OCI-LY7 (cell line): Measurements from ENCODE around the gene SLC16A6. TPM values are rescaled to one million over a fixed set of nuclear protein-coding genes. Genes with fewer than 3 reads are reported as not detected.
A peak's percentile ranks its signal among the peaks of the same experiment; 100 is the strongest.

ENCODE experiments used
- BruUV-seq: library from RNA; stranded (reverse); fragments of 400-500 nt; replicated peaks from 2 replicates; lab custom pipeline; 2021; lab: Mats Ljungman, UMichigan
- CTCF ChIA-PET: fragments of 300-600 bp; sonication (Branson Sonifier 250); formaldehyde crosslinking; loops from one replicate; lab custom pipeline; 2022; ENCODE audit warnings: antibody characterized with exemption; ENCODE audit not compliant: unreplicated experiment; lab: Charles Lee
- POLR2A ChIA-PET: fragments of 300-600 bp; sonication (Branson Sonifier 250); formaldehyde crosslinking; loops from one replicate; lab custom pipeline; 2022; ENCODE audit warnings: antibody characterized with exemption; lab: Charles Lee
- DNase-seq: peaks from one replicate; pipeline ENCODE4 v3.0.0-alpha.2; 2015; ENCODE audit warnings: low spot score
- H2AFZ ChIP-seq: fragments of 200-600 bp; sonication (generic), shearing (Covaris generic); 2 replicates; pipeline ENCODE4 v1.6.1; 2014; ENCODE audit warnings: mild to moderate bottlenecking, antibody characterized with exemption, low read length, moderate library complexity
- H3K27ac ChIP-seq: fragments of 200-600 bp; sonication (generic); 2 replicates; pipeline ENCODE4 v1.5.1; 2014; ENCODE audit warnings: mixed run types, low read depth, mild to moderate bottlenecking, moderate library complexity, low read length, inconsistent platforms; ENCODE audit not compliant: poor library complexity, severe bottlenecking
- H3K36me3 ChIP-seq: fragments of 200-600 bp; sonication (generic); 2 replicates; pipeline ENCODE4 v1.6.1; 2014; ENCODE audit warnings: mild to moderate bottlenecking, antibody characterized with exemption, low read length, moderate library complexity, mixed read lengths; ENCODE audit not compliant: insufficient read depth
- H3K4me1 ChIP-seq: fragments of 200-600 bp; sonication (generic); 2 replicates; pipeline ENCODE4 v1.5.1; 2014; ENCODE audit warnings: mild to moderate bottlenecking, low read length; ENCODE audit not compliant: insufficient read depth, poor library complexity, severe bottlenecking
- H3K4me2 ChIP-seq: fragments of 200-600 bp; sonication (generic); 2 replicates; pipeline ENCODE4 v1.6.1; 2014; ENCODE audit warnings: mild to moderate bottlenecking, low read length
- H3K4me3 ChIP-seq: fragments of 200-600 bp; sonication (generic); 2 replicates; pipeline ENCODE4 v1.5.1; 2014; ENCODE audit warnings: mild to moderate bottlenecking, low read depth, low read length; ENCODE audit not compliant: poor library complexity, severe bottlenecking
- H3K79me2 ChIP-seq: fragments of 200-600 bp; sonication (generic); 2 replicates; pipeline ENCODE4 v1.6.1; 2016; ENCODE audit warnings: low read depth, mild to moderate bottlenecking, low read length, moderate library complexity, mixed read lengths; ENCODE audit not compliant: insufficient read depth
- H3K9me2 ChIP-seq: fragments of 200-600 bp; sonication (generic); 2 replicates; pipeline ENCODE4 v1.6.1; 2016; ENCODE audit warnings: mild to moderate bottlenecking, low read length, mixed read lengths; ENCODE audit not compliant: insufficient read depth
- H3K9me3 ChIP-seq: fragments of 200-600 bp; sonication (generic); 2 replicates; pipeline ENCODE4 v1.6.1; 2014; ENCODE audit warnings: mild to moderate bottlenecking, mixed run types, low read length, mixed read lengths
- H4K20me1 ChIP-seq: fragments of 200-600 bp; sonication (generic); 2 replicates; pipeline ENCODE4 v1.6.1; 2014; ENCODE audit warnings: mild to moderate bottlenecking, antibody characterized with exemption, low read length, moderate library complexity, mixed read lengths; ENCODE audit not compliant: insufficient read depth
- EZH2phosphoT487 ChIP-seq: fragments of 200-600 bp; sonication (generic); IDR thresholded peaks from 2 replicates; pipeline ENCODE4 v1.6.1; 2018; ENCODE audit warnings: low read depth, borderline replicate concordance, mild to moderate bottlenecking, mixed run types, antibody characterized with exemption, low read length, moderate library complexity, mixed read lengths
- intact Hi-C: fragments of 100-400 bp; cut with micrococcal nuclease; formaldehyde crosslinking; loops from one replicate; pipeline ENCODE4 v1.10.0; 2022; ENCODE audit not compliant: unreplicated experiment
- total RNA-seq, 2 experiments: library from RNA; depleted of rRNA in 1 of 2; stranded (reverse); fragments of >200 nt in 1 of 2; shearing (Covaris generic) in 1 of 2; gene quantifications; 2 replicates each; pipeline ENCODE4 v1.2.3, GENCODE V29; 2014 to 2022
- TF ChIP-seq, protein P1 (sequence below): fragments of 200-600 bp; sonication (generic); conservative IDR thresholded peaks from 2 replicates; pipeline ENCODE4 v1.5.1; 2014; ENCODE audit warnings: mild to moderate bottlenecking, antibody characterized with exemption, low read length, moderate library complexity, mixed read lengths

SLC16A6 gene
- total RNA-seq, 2 experiments from 2014 or later, result 4.5 to 18.9 TPM

DNA sequence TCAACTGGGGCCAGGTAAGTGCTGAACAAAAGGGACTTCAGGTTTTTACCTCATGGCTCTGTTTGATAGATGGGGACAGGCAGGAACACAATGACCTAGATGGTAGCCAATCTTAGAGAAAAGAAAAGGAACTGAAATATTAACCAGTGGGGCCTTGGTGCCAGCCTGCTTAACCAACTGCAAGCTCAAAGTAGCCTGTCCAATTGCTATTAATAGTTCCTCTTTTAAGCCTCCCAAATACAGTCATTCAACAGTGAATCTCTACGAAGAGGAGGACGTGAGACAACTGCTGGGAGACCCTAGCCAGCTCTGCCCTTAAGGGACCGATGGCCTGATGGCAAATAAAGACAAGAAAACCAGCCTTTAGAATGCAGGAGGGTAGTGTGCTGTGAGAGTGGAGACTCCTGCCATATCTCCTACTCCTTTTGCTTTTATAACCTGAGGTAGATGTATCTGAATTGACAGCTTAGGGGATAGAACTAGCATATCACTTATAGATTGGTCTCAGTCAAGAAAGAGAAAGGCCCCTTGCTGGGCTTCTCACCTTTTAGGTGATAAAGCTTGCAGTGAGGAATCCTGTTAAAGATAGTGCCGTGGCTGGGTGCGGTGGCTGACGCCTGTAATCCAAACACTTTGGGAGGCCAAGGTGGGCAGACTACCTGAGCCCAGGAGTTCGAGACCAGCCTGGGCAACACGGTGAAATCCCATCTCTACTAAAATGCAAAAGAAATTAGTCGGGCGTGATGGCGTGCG lies 28.7 kb upstream of the SLC16A6 start:
- no TSS peak for BruUV-seq
- DNase-seq, result peak; percentile 48
- peaks cover 21% of the 10 kb centered on the region for H3K4me1 ChIP-seq
- no peak for TF ChIP-seq EZH2phosphoT487
- TF ChIP-seq, protein P1, sequence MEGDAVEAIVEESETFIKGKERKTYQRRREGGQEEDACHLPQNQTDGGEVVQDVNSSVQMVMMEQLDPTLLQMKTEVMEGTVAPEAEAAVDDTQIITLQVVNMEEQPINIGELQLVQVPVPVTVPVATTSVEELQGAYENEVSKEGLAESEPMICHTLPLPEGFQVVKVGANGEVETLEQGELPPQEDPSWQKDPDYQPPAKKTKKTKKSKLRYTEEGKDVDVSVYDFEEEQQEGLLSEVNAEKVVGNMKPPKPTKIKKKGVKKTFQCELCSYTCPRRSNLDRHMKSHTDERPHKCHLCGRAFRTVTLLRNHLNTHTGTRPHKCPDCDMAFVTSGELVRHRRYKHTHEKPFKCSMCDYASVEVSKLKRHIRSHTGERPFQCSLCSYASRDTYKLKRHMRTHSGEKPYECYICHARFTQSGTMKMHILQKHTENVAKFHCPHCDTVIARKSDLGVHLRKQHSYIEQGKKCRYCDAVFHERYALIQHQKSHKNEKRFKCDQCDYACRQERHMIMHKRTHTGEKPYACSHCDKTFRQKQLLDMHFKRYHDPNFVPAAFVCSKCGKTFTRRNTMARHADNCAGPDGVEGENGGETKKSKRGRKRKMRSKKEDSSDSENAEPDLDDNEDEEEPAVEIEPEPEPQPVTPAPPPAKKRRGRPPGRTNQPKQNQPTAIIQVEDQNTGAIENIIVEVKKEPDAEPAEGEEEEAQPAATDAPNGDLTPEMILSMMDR, result no peak
- no peaks in the 10 kb centered on the region for H4K20me1 ChIP-seq
- H3K9me3 ChIP-seq, result no peaks in the 10 kb centered on the region
- H2AFZ ChIP-seq, result no peak overlapping the region
- no peak overlapping the region for H3K4me3 ChIP-seq
- POLR2A ChIA-PET, result interaction anchor here (0.7 to 2.5 kb wide), 9 partner anchors 9 to 178 kb away, joined by 3 to 9 read pairs (median 5); no protein-coding TSS in a partner anchor
- CTCF ChIA-PET, result interaction anchor here (0.7 to 1.0 kb wide), 2 partner anchors 21 to 79 kb away, joined by 3 read pairs; no protein-coding TSS in a partner anchor
- no peaks in the 10 kb centered on the region for H3K36me3 ChIP-seq
- no peak overlapping the region for H3K27ac ChIP-seq
- intact Hi-C loops, result no loop called here
- H3K9me2 ChIP-seq, result no peaks in the 10 kb centered on the region
- peak overlapping the region; percentile 37 for H3K4me2 ChIP-seq
- H3K79me2 ChIP-seq, result no peaks in the 10 kb centered on the region

DNA sequence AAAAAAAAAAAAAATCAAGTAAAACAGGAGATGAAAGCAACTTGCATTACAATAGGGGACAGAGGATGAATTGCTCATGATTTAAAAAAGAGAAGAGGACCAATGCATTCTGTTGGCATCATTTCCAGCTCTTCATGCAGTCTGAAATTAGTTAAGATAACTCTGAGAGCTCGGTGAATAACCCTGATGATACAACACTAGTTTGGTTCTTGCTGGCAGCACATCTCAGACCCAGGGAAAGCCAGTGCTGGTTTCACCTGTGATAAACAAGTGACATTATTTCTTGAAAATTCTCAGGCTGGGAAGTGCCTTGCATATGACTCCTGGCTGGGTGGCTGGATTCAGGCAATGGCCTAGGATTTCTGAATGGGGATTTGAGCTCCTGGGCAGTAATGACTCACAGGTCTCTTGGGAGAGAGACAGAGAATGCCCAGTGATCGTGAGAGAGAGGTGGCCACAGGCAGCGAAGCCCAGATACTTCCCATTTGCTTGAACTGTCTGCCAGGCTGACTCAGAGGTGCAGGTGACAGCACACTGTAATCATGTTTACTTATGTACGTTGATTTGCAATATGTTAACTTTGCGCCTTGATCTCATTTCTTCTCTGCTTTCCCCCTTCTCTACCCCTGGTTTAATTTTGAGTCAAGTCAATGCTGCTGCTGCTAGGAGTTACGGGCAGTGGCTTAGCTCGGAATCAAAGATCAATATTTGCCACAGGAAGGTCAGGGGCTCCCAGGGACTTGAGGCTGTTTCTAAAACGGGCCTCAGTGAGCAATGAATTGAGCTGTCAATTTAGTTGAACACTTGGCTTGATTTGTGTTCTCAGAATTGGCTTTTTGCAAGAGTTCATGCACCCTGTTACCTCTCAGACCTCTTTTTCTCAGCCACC lies 27.4 kb upstream of the SLC16A6 start:
- H3K9me2 ChIP-seq, result no peaks in the 10 kb centered on the region
- H3K4me2 ChIP-seq, result peak overlapping the region; percentile 37
- no peaks in the 10 kb centered on the region for H4K20me1 ChIP-seq
- H3K4me3 ChIP-seq, result no peak overlapping the region
- no peaks in the 10 kb centered on the region for H3K79me2 ChIP-seq
- ChIA-PET CTCF (interaction anchor here (0.7 to 1.2 kb wide), 2 partner anchors 31 to 81 kb away, joined by 3 read pairs; no protein-coding TSS in a partner anchor), POLR2A (interaction anchor here (0.6 to 2.5 kb wide), 14 partner anchors 8 to 1847 kb away, joined by 3 to 9 read pairs (median 4); no protein-coding TSS in a partner anchor)
- no peaks in the 10 kb centered on the region for H3K9me3 ChIP-seq
- H3K36me3 ChIP-seq, result no peaks in the 10 kb centered on the region
- peaks cover 21% of the 10 kb centered on the region for H3K4me1 ChIP-seq
- no TSS peak for BruUV-seq
- intact Hi-C loops, result no loop called here
- TF ChIP-seq EZH2phosphoT487, result no peak
- TF ChIP-seq, protein P1, result no peak
- no peak for DNase-seq
- H2AFZ ChIP-seq, result no peak overlapping the region
- no peak overlapping the region for H3K27ac ChIP-seq
